Measurements from ENCODE around the gene CCDC117.

Gene CCDC117

DNA sequence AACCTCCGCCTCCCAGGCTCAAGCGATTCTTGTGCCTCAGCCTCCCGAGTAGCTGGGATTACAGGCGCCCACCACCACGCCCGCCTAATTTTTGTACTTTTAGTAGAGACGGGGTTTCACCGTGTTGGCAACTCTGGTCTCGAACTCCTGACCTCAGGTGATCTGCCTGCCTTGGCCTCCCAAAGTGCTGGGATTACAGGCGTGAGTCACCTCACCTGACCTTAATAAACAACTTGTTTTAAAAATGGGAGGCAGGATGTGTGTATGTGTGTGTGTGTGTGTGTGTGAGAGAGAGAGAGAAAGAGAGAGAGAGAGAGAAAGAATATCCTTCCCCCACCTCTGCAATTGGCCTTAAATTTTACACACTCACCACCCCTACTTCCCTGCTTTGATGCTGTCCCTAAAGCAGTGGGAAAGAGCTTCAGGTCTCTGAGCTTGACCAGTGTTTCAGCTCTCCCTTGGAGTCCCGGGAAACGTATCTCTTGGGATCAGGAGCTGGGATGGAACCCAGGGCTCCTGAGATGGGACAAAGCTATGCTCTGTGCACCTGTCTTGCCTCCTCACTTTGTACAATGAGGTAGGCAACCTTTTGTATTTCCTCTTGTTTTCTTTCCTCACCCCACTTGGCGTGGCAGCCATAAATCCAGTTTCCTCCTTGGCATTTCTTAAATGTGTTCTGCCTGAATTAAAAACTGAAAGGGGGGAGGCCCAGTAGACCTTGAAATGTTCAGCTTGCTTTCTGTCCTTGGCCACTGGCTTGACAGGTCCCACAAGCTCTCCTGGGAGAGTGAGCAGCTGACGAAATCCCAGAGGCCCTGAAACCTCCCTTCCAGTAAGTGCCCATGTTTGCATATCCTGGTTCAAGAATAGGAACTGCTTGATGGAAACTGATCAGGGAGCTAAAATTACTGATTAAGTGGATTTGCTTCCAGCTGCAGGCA, 45.7 kb downstream of the CCDC117 start:
- TF ChIP-seq YY1 (IDR thresholded peaks at IDR 0.05; ENCODE audit: low read depth), result no peak
- peak; percentile 64 for TF ChIP-seq CEBPB (IDR thresholded peaks at IDR 0.05)
- peak; percentile 36; the same call in 1 of the 2 replicates for TF ChIP-seq FOXM1 (IDR thresholded peaks at IDR 0.05; ENCODE audit: borderline replicate concordance, low read depth)
- no peak for TF ChIP-seq ZBTB7A (IDR thresholded peaks at IDR 0.05; ENCODE audit: low read depth)
- TF ChIP-seq, protein P1, sequence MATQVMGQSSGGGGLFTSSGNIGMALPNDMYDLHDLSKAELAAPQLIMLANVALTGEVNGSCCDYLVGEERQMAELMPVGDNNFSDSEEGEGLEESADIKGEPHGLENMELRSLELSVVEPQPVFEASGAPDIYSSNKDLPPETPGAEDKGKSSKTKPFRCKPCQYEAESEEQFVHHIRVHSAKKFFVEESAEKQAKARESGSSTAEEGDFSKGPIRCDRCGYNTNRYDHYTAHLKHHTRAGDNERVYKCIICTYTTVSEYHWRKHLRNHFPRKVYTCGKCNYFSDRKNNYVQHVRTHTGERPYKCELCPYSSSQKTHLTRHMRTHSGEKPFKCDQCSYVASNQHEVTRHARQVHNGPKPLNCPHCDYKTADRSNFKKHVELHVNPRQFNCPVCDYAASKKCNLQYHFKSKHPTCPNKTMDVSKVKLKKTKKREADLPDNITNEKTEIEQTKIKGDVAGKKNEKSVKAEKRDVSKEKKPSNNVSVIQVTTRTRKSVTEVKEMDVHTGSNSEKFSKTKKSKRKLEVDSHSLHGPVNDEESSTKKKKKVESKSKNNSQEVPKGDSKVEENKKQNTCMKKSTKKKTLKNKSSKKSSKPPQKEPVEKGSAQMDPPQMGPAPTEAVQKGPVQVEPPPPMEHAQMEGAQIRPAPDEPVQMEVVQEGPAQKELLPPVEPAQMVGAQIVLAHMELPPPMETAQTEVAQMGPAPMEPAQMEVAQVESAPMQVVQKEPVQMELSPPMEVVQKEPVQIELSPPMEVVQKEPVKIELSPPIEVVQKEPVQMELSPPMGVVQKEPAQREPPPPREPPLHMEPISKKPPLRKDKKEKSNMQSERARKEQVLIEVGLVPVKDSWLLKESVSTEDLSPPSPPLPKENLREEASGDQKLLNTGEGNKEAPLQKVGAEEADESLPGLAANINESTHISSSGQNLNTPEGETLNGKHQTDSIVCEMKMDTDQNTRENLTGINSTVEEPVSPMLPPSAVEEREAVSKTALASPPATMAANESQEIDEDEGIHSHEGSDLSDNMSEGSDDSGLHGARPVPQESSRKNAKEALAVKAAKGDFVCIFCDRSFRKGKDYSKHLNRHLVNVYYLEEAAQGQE (IDR thresholded peaks at IDR 0.05; ENCODE audit: low read depth), result no peak
- TF ChIP-seq TCF12 (IDR thresholded peaks at IDR 0.05; ENCODE audit: low read depth), result peak; percentile 72; the same call in 1 of the 2 replicates
- no peak for TF ChIP-seq TAF1 (IDR thresholded peaks at IDR 0.05; ENCODE audit: low read depth)
- no peak for TF ChIP-seq USF1 (IDR thresholded peaks at IDR 0.05)
- no peak for TF ChIP-seq CREB1 (IDR thresholded peaks at IDR 0.05; ENCODE audit: low read depth)
- peak; percentile 66; the same call in 1 of the 2 replicates for TF ChIP-seq EP300 (IDR thresholded peaks at IDR 0.05; ENCODE audit: borderline replicate concordance)
- peak; percentile 43; the same call in 1 of the 2 replicates for TF ChIP-seq TEAD4 (IDR thresholded peaks at IDR 0.05)
- peak; percentile 41 for TF ChIP-seq NFIC (IDR thresholded peaks at IDR 0.05)
- TF ChIP-seq EGR1 (IDR thresholded peaks at IDR 0.05), result no peak
- TF ChIP-seq MAX (IDR thresholded peaks at IDR 0.05), result peak; percentile 51
- no peak; the same call in 1 of the 2 replicates for TF ChIP-seq RAD21 (IDR thresholded peaks at IDR 0.05; ENCODE audit: low read depth)

- TF ChIP-seq CREB1 (IDR thresholded peaks at IDR 0.05; ENCODE audit: low read depth), result no peak
- 0 out of 2 replicates have a peak, but pooled peaks have one; percentile 36 for TF ChIP-seq USF1 (IDR thresholded peaks at IDR 0.05)
- no peak for TF ChIP-seq TEAD4 (IDR thresholded peaks at IDR 0.05)
- no peak for TF ChIP-seq YY1 (IDR thresholded peaks at IDR 0.05; ENCODE audit: low read depth)
- no peak for TF ChIP-seq RAD21 (IDR thresholded peaks at IDR 0.05; ENCODE audit: low read depth)
- TF ChIP-seq MAX (IDR thresholded peaks at IDR 0.05), result no peak
Observed at GRCh38 chr22:28819253-28820096, 47.0 kb downstream of the CCDC117 start.

DNA sequence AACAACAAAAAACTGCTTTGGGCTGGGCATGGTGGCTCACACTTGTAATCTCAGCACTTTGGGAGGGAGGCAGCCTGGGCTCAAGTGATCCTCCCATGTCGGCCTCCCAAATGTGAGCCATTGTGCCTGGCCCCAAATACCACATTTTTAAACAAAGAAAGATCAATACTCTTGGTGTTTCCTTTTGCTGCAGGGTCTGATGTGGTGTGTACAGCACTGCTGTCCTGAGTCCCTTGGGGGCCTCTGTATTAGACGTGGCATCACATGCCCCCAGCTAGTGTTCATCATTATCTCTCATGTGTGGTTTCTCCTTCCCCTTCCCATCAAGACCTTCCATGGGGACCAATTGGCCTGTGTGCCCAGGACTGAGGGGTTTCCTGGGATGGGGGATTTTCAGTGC, 48.4 kb downstream of the CCDC117 start:
- TF ChIP-seq TAF1 (IDR thresholded peaks at IDR 0.05; ENCODE audit: low read depth), result no peak
- no peak for TF ChIP-seq EGR1 (IDR thresholded peaks at IDR 0.05)
- no peak for TF ChIP-seq TCF12 (IDR thresholded peaks at IDR 0.05; ENCODE audit: low read depth)
- TF ChIP-seq ZBTB7A (IDR thresholded peaks at IDR 0.05; ENCODE audit: low read depth), result no peak
- TF ChIP-seq NFIC (IDR thresholded peaks at IDR 0.05), result no peak

- TF ChIP-seq CREB1 (IDR thresholded peaks at IDR 0.05; ENCODE audit: low read depth) (no peak), TAF1 (IDR thresholded peaks at IDR 0.05; ENCODE audit: low read depth) (no peak), MAX (IDR thresholded peaks at IDR 0.05) (no peak), EGR1 (IDR thresholded peaks at IDR 0.05) (no peak), EP300 (IDR thresholded peaks at IDR 0.05; ENCODE audit: borderline replicate concordance) (no peak), RAD21 (IDR thresholded peaks at IDR 0.05; ENCODE audit: low read depth) (no peak), TCF12 (IDR thresholded peaks at IDR 0.05; ENCODE audit: low read depth) (no peak), NFIC (IDR thresholded peaks at IDR 0.05) (no peak), USF1 (IDR thresholded peaks at IDR 0.05) (no peak)
Observed at GRCh38 chr22:28821452-28821851, 49.0 kb downstream of the CCDC117 start.

DNA sequence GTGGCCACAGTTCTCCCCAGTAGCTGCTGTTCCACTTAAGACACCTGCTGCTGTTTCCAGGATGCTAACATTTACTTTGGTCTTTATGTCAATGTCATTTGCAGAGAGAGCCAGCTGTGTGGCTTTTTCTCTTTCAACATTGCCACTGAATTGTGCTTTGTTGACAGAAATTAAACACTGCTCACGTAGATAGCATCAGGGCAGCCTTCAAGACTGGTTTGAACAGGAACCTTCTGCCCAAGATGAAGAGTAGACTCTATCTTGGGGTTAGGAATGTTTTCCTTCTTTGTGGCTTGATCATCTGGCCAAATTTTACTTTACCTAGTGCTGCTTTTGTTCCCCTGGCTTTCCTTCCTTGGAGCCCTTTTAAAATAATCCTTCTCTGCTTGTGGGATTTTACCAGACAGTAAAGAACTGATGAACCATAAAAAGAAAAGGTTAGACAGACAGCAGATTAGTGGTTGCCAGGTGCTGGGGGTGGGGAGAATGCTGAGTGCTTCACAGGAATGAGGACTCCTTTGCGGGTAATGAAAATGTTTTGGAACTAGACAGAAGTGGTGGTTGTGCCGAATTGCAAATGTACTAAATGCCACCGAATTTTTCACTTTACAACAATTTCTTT, 50.5 kb downstream of the CCDC117 start:
- TF ChIP-seq, protein P1 (IDR thresholded peaks at IDR 0.05; ENCODE audit: low read depth), result no peak
- no peak for TF ChIP-seq ZBTB7A (IDR thresholded peaks at IDR 0.05; ENCODE audit: low read depth)
- no peak for TF ChIP-seq USF1 (IDR thresholded peaks at IDR 0.05)
- no peak for TF ChIP-seq EGR1 (IDR thresholded peaks at IDR 0.05)
- no peak for TF ChIP-seq MAX (IDR thresholded peaks at IDR 0.05)
- TF ChIP-seq YY1 (IDR thresholded peaks at IDR 0.05; ENCODE audit: low read depth), result no peak
- TF ChIP-seq FOXM1 (IDR thresholded peaks at IDR 0.05; ENCODE audit: borderline replicate concordance, low read depth), result no peak
- TF ChIP-seq EP300 (IDR thresholded peaks at IDR 0.05; ENCODE audit: borderline replicate concordance), result no peak
- no peak for TF ChIP-seq TEAD4 (IDR thresholded peaks at IDR 0.05)
- TF ChIP-seq TCF12 (IDR thresholded peaks at IDR 0.05; ENCODE audit: low read depth), result no peak
